Hindlimb muscle (tissue), 1 donor: ENCODE data around the gene SNRPD3. TPM values are rescaled to one million over a fixed set of nuclear protein-coding genes. Genes with fewer than 3 reads are reported as not detected.
A peak's percentile ranks its signal among the peaks of the same experiment; 100 is the strongest.
"Not testable (repeated sequence)": the region's sequence is repeated elsewhere in the genome, so short reads cannot be mapped to it uniquely, and the experiment has no call there.

ENCODE experiments used
- DNase-seq: peaks from one replicate; pipeline ENCODE4 v3.0.0-alpha.2; 2013
- polyA plus RNA-seq: library from polyadenylated mRNA; unstranded; fragments of 120-200 nt; gene quantifications from one replicate; pipeline ENCODE4 v1.2.1, GENCODE V29; 2013; ENCODE audit not compliant: insufficient read length

The SNRPD3 gene
- polyA plus RNA-seq, 1 donor = 110 TPM

DNA sequence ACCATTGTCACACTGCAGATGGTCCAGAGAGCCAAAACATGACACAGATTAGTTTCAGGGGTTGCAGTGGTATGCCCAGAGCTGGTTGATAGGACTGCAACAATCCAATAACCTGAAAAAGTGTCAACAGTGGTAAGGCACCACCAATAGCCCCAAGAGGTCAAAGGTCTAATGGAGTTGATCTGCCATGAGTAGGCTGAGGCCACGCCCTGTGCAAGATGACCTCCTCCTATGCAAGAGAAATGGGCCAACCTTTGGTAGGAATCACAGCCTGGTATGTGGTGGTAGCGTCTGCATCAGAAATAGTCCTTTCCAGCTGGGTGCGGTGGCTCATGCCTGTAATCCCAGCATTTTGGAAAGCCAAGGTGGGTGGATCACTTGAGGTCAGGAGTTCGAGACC, 20.5 kb upstream of the SNRPD3 start:
- no peak for DNase-seq

DNA sequence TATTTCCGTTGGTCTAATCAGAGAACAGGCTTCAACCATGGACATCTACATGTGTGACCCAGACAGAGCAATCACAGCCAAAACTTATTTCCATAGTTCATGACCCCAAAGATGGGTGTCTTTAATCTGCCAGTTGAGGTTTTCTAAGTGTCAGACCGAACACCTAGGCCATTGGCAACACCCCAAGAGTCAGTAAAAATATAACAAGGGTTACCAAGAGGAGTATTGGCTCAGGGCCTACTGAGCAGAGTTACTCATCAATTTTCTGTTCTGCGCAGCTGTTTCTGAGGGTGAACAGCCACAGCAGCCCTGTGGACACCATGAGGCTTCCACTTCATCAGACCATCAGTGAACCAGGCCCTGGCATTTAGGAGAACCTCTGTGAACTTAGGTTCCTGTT, 19.7 kb upstream of the SNRPD3 start:
- no peak for DNase-seq

DNA sequence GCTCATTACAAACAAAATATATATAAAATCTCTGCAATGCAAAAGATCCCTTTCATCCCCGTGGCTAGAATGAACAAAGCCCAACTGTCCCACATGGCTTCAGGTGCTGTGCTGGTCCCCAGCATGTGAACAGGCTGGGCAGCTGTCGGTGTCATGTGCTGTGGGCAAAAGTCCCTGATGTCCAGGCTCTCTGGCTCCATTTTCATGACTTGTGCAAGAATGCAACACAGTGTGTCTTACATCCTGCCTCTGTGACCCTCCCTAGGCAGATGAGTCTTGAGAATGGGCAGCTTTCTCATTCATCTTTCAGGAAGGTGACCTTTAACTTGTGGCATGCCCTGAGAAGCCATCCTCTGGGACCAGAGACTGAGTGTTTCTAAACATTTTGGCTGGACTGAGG, 15.3 kb upstream of the SNRPD3 start:
- DNase-seq = no peak

DNA sequence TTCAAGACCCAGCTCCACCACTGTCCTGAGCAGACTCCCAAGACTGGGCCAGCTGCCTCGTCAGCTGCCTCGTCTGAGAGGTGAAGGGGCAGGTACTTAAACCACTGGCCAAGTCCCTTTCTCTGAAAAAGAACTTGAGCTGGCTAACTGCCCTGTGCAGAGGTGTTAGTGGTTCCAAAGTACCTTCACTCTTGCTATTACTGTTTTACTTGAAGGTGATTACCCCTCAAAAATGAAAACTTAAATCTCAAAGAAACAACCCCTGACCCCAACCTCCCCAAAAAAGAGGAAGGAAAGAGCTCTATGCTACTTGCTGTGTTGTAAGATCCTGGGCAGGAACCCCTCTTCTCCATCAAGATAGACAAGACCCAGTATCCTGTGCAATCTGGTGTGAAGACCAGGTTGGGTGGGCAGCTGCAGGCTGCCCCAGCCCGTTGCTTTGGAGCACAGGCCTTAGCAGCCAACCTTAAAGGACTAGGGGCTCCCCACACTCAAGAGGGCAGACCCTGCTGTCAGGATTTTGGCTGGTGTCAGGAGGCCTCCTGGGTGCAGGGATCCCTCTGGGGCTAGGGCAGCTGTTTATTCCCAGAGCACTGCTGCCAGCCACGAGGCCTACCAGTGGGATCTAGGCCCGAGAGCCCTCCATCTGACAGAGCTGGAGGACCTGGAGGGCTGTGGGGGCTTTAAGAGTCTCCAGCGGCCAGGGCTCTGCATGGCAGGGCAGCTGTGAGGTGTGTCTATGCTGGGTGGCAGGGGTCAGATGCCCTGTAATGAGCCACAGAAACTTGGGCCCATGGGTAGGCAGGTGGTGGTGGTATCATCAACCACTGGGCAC, 13.9 kb upstream of the SNRPD3 start:
- DNase-seq = no peak

DNA sequence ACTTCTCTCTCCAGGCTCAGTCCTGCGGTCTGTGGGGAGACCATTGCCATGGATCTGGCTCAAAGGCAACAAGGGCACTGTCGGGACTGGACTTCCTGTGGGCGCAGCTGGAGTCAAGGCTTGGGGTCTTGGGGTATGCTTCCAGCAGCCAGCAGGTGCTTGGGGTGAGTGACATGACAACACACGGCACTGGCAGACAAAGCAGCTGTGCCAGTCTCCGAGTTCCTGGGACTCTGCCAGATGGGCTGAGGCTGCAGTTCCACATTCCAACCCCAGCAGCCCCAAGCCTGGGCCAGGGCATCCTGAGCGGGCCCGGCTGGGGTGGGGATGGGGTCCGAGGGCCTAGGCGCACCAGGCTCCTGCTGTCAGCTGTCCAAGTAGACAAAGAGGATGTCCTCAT, 13.2 kb upstream of the SNRPD3 start:
- DNase-seq = no peak

DNA sequence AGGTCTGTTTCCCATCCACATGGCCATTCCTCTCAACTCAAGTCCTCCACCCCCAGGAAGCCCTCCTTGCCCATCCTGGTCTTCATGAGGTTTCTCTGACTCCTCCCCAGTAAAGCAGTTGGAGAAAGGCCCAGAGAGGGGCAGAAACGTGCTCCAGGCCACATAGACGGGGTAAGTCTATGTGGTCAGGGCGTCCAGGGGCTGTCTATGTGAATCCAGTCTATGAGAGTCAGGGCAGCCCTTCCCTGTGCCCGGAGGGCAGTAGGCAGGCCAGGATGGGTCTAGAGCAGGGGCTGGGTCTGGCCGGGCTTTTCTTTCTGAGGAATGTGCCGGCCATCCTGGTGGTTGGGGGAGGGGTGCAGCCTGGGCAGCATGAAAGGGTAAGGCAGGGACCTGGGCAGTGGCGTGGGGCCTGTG, 12.6 kb upstream of the SNRPD3 start:
- DNase-seq = no peak

DNA sequence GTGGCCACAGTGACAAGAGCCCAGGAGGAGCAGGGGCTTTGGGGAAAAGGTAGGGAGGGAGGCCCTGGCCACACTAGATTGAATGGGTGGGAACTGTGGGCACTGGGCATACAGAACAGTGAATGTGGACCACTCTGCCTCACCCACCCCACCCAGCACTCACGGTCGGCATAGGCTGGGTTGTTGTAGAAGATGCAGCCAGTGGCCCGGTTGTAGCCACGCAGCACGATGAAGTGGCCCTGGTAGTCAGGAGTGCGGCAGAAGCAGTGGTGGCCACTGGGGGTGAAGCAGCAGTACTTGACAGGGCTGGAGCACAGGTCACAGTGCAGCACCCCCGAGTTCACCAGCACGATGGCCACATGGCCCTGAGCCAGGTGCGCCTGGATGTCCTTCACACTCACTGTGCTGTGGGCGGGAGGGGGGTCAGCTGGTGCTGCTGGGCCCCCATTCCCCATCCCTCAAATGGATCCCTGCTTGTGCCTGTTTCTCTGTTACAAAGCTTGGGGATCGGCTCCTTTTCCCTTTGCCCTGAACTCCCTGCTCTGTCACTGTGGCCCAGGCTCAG, 12.0 kb upstream of the SNRPD3 start:
- DNase-seq = no peak

DNA sequence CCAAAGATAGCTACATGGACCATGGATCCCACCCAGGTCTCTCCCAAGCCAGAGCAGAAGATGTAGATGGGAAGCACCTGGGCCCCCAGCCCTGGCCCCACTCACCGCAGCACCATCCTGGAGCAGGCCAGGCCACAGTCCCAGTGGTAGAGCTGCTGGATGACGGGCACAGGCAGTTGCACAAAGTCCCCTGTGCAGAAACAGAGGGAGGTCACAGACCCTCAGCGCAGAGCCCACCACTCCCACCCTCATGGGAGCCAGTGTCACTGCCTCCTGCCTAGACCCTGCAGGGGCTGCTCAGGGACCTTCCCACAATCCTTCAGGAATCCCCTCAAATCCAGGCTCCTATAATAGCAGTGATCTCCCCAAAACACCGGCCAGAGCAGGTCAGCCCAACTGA, 7.0 kb upstream of the SNRPD3 start:
- DNase-seq = no peak

DNA sequence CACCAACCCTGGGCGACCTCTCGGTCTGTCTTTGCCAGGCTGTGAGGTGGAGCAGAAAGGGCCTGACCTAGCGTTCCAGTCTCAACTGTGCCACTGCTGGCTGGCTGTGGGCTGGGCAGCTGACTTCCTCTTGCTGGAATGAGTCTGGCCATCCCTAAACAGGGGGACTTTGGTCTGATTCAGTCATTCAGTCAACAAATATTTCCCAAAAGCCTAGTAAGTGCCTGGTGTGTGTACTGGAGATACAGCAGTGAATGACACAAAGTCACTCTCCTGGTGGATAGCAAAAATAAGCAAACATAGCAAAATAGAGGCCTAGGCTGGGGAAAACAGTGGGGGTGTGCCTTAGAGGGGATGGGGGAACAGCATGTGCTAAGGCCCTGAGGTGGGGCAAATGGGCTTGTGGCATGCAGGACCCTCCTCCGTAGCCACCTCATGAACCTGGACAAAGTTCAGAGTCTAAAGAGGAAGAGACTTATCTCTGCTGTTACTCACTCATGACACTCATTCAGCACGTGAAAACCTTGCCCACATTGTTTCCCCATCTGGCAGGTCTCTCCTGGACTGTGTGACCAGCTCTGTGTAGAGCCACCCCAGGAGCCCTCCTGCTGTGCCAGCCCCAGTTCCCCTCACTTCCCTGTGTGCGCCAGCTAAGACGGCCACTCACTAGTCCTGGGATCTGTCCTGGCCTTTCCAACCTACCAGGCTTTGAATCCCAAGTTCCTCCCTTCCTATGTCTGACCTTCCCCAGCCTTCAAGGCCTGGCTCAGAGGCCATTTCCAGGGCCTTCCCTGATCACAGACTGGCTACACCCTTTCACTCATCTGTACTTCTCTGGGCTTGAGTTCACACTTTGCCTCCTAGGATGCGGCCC, 5.5 kb upstream of the SNRPD3 start:
- no peak for DNase-seq

DNA sequence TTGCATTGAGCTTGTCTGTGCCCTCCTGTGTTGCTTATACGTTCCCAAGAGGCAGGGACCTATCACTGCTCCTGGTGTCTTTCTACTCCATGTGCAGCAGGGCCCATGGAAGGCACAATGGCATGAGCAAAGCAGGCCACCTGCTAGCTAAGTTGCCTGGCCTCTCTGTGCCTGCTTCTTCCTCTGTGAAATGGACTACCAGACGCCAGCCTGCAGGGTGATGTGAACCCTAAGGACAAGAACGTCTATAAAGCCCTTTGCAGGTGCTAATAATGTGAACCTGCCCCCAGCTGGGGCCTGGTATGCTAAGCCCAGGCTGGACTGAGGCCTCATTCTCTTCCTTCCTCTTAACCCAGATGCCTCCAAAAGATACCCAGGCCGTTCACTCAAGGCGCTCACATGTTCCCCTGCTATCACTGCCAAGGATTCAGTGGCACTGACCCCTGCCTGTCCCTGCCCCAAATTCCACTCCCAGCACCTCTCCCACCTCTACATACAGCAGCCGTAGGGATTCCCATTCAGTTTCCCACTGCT, 4.8 kb upstream of the SNRPD3 start:
- DNase-seq = no peak

DNA sequence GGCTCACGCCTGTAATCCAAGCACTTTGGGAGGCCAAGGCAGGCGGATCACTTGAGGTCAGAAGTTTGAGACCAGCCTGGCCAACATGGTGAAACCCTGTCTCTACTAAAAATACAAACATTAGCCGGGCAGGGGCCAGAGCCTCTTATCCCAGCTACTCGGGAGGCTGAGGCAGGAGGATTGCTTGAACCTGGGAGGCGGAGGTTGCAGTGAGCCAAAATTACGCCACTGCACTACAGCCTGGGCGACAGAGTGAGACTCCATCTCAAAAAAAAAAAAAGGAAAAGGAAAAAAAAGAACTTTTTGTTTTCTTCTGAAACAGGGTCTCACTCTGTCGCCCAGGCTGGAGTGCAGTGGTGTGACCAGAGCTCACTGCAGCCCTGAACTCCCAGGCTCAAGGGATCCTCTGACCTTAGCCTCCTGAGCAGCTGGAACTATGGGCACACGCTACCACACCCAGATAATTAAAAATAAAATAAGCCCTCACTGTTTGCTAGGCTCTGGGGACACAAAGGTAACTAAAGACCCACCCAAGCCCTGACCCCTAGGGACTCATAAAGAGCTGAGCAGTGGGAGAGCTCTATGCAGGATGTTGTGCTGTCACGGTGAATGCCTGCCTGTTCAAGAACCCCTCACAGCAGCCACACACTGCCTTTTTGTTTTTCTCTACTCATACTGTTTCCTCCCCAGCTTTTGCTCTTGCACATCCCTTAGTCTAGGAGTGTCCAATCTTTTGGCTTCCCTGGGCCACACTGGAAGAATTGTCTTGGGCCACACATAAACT, 3.1 kb upstream of the SNRPD3 start:
- not testable (repeated sequence) for DNase-seq

DNA sequence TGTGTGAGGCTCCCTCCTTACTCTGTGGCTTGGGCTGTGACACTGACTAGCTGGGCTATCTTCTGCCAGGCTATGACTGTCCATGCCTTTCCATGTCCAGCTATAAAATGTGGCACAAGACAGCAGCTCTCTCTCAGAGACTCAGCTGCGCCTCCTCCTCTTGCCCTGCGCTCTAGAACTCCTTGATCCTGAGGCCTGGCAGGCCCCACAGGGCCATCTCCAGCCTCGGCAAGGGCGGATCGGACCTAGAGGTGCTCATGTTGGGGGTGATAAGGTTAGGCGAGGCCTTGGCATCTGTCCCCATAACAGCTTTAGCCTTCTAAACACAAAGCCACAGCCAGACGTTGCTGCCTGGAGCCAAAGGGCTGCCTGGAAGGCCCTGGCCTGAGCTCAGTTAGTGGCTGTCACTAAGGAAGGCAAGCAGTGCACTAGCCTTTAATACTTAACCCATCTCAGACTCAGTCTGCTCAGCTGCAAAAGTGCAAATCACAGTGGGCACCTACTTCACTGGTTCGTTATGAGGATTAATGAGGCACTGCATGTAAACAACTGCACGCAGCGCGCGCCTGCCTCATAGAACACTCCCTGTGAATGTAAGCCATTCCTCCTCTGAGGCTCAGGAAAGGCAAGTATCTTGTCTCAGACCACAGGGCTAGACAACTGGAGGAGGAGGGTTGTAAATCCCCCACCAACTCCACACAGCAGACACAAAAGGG, 2.0 kb upstream of the SNRPD3 start:
- DNase-seq = peak; percentile 22

DNA sequence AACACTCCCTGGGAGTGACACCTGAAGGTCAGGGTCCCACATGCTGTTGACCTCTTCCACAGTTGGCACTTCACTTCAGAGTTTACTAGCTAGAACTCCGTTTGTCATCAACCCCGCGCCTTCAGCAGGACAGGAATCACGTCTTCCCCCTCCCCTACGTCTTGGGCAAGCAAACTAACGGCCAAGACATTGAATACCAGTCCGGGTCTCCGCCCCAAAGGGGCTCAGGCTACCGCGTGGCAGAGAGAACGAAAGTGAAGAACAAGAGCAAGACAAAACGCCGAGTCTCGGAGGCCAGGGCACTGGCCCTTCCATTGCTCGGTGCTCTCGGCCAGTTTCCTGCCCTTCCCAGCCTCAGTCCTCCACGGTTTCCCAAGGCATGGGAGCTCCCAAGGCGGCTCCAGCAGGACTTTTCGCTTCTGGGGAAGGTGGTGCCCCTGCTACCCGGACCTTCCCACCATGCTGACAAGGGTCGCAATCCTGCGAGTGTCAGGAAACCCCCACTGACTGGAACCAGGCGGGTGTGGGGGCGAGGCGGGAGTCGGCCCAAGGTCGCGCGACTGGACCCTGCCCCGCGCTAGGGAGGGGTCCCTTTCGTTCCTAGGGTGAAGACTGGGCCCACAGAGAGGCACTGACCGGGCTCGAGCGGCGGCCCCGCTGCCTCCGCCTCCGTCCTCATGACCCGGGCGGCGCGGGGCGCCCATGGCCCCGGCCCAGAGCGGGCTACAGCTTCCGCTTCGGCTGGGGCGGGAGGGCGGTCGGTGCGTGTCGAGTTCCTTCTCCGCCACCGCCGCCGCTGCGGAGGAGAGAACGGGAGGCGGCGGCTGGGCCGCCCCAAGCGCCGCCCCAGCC, 1.3 kb upstream of the SNRPD3 start, which contains the start of gene GUCD1:
GUCD1 (minus strand) TSS at position 826 of the 852 bp plus-strand sequence; CDS start at position 679, 147 bp downstream.
- peak; percentile 47 for DNase-seq

DNA sequence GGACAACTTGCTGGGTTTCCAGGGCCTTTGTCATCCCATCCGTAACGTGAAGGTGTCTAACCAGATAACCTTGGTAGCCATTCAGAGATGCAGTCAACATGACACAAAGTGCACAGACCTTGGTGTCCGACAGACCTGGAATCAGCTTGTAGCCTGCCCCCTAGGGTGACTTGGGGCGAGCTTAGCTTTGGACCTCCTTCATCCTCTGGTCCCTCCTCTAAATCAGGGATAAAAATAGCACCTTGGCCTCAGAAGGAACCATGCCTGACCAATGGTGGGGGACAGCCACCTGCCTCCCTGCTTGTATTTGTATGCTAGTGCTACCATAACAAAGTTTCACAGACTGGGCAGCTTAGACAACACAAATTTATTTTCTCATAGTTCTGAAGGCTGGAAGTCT, 3.7 kb downstream of the SNRPD3 start:
- DNase-seq = no peak

DNA sequence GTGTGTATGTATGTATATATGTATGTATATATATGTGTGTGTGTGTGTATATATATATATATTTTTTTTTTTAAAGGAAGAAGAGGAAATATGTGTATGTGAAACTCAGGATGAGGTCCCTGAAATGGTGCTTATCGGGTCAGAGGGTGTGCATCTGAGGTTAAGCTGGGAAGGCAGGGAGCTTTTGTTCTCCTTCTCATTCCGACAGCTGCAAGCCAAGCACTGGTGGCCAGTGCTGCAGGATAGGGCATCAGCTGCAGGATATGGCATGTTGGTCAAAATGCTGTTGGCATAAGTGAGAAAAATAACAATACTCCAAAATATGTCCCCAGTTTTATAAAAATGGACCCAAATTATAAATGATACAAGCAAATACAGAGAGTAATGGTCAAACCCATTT, 7.4 kb downstream of the SNRPD3 start:
- no peak for DNase-seq

DNA sequence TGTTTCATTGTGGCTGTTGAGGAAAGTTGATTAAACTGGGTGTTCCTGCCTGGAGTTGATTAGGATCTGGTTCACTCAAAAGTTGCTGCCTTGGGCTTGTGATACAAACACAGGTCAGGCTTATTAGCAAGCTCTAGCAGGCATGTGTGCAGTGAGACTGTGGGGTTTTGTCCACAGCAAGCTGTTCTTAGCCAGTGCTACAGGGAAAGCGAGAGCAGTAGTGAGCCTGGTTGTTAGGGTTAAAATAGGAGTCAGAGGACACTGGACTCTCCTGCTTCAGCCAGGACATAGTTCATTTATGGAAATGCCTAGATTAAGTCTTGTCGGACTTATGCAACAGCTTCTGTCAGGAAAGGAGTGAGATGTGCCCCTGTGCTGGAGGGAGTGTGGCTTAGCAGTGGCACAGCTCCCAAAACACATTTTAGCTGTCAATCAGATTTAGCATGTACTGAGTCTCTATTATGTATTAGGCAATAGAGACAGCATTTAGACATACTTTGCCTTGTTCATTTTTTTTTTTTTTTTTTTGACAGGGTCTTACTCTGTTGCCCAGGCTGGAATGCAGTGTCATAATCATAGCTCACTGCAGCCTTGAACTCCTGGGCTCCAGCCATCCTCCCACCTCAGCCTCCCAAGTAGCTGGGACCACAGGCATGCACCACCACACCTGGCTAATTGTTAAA, 8.7 kb downstream of the SNRPD3 start:
- DNase-seq = no peak

DNA sequence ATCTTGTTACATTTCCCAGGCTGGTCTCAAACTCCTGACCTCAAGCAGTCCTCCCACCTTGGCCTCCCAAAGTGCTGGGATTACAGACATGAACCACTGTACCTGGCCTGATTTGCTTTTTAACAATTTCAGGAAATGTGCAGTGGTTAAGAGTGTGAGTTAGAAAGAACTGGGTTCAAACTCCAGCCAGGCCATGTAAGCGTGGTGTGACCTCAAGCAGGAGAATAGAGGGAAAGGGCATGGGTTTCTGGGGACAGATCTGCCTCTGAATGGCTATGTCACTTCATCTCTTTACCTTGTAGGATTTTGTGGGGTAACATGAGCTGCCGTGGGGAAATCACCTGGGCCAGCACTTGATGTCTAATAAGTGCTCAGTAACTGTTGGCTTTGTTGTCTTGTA, 9.3 kb downstream of the SNRPD3 start:
- DNase-seq = no peak

DNA sequence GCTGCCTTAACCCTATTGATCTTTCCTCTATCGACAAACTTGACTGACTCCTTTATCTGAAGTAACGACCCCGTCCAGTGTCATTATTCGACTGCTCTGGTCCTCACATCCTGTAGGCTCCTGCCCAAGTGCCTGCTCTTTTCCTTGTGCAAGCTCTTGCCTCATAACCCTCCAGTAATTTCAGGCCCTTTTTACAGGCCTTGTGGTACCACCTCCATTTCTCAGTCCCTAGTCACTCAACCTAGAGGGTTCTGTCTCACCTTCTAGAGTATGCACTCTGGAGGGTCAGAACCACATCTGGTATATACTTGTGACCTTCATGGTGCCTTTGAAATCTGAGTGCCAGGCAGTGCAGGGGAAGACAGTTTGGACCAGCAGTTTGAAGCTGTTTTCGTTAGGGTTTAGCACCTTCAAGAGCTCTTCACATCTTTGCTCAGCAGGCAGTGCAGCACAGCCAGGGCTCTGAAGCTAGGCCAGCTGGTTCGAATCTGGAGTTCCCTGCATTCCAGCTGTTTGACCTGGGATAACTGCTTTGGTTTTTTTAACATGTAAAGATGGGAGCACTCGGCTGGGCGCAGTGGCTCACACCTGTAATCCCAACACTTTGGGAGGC, 11.2 kb downstream of the SNRPD3 start:
- DNase-seq = no peak

DNA sequence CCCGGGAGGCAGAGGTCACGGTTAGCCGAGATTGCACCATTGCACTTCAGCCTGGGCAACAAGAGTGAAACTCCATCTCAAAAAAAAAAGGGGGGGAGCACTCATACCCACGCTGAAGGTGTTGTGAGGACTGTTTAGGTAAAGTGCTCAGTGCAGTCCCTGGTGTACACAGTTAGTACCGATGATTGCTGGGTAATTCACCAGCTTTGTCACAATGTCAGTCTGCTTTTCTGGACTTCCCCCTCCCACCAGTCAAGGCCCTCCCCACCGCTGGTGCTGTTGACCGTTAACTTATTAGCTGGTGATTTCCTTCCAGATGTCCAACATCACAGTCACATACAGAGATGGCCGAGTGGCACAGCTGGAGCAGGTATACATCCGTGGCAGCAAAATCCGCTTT, 11.9 kb downstream of the SNRPD3 start:
- no peak for DNase-seq
